GM12892 (cell line): ENCODE data around the gene CANT1.

ENCODE experiments used
- POLR2A ChIP-seq: IDR thresholded peaks from 2 replicates; pipeline ENCODE4 v1.6.1; 2011; ENCODE audit warnings: low read depth, low read length, control low read depth
- POLR2AphosphoS5 ChIP-seq: IDR thresholded peaks from 2 replicates; pipeline ENCODE4 v1.6.1; 2011; ENCODE audit warnings: low read depth, low read length, control low read depth

DNA sequence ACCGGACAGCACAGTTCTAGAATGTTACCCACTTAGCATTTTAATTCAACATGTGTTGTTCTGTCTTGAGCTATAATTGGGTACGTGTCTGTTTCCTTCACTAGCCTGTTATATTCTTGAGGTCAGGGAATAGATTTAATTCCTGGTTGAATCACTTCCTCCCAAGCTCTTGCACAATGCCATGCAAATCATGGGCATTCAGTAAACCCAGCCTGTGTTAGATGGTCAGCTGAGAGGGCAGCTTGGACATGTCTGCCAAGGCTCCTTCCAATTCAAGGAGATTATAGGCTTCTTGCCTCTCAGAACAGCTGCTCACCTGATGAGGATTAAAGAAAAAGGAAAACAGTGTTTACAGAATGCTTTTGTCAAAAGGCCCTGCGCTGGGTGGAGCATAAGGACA, 27.0 kb upstream of the CANT1 start:
- TF ChIP-seq POLR2AphosphoS5: no peak
- no peak for TF ChIP-seq POLR2A
